ENCODE results near the gene OR5H15.

The OR5H15 gene

DNA sequence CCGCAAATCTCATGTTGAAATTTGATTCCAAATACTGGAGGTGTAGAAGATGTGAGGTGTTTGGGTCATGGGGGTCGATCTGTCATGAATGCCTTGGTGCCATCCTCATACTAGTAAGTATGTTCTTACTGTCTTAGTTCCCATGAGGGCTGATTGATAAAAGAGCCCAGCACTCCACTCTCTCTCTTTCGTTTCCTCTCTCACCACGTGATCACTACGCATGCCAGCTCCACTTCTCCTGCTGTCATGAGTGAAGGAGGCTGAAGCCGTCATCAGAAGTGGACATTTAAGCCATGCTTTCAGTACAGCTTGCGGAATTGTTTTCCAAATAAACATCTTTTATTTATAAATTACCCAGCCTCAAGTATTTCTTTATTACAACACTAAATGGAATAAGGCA lies 6.1 kb downstream of the OR5H15 start:
- Histone ChIP-seq H3K27ac (no peak overlapping the region), H3K27me3 (ENCODE audit: insufficient read depth, low read depth) (no peaks in the 10 kb centered on the region), H3K4me2 (no peak overlapping the region), H4K20me1 (ENCODE audit: insufficient read depth) (no peaks in the 10 kb centered on the region), H3K79me2 (ENCODE audit: insufficient read depth, low read depth) (no peaks in the 10 kb centered on the region), H3K9ac (no peak overlapping the region), H3K4me3 (IDR thresholded peaks at IDR 0.05; ENCODE audit: insufficient read depth, low read depth, low read length) (no peak overlapping the region), H2AFZ (ENCODE audit: low read depth) (no peak overlapping the region), H3K4me1 (ENCODE audit: low read depth, poor library complexity, severe bottlenecking) (no peaks in the 10 kb centered on the region), H3K36me3 (ENCODE audit: insufficient read depth) (no peaks in the 10 kb centered on the region)
- TF ChIP-seq, protein P1, sequence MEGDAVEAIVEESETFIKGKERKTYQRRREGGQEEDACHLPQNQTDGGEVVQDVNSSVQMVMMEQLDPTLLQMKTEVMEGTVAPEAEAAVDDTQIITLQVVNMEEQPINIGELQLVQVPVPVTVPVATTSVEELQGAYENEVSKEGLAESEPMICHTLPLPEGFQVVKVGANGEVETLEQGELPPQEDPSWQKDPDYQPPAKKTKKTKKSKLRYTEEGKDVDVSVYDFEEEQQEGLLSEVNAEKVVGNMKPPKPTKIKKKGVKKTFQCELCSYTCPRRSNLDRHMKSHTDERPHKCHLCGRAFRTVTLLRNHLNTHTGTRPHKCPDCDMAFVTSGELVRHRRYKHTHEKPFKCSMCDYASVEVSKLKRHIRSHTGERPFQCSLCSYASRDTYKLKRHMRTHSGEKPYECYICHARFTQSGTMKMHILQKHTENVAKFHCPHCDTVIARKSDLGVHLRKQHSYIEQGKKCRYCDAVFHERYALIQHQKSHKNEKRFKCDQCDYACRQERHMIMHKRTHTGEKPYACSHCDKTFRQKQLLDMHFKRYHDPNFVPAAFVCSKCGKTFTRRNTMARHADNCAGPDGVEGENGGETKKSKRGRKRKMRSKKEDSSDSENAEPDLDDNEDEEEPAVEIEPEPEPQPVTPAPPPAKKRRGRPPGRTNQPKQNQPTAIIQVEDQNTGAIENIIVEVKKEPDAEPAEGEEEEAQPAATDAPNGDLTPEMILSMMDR (conservative IDR thresholded peaks at IDR 0.05; ENCODE audit: low read depth, low read length), result no peak

DNA sequence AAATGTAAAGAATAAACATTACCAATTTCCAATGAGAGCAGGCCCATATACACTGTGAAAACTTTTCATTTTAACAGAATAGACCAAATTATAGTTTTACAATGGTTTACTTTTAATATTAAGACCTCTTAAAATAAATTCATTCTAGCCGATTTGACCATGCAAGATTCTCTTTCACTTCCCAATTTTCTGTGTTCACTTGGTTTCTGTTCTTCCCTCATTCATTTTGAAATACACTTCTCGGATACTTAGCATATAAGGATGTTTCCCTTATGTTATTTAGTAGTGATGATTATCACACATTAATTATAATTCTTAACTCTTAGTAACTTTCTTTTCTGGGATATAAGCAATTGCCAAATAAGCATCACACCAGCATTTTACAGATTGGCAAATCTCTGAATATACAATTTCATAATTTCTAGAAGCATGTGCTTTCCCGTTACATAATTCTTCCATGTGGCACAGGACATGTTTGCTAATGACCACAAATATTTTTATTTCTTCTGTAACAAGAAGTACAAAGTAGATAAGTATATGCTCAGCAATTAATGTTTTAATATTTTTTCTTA lies 13.9 kb downstream of the OR5H15 start:
- TF ChIP-seq, protein P1 (conservative IDR thresholded peaks at IDR 0.05; ENCODE audit: low read depth, low read length), result no peak
- H2AFZ ChIP-seq (ENCODE audit: low read depth), result no peak overlapping the region
- H3K27me3 ChIP-seq (ENCODE audit: insufficient read depth, low read depth), result no peaks in the 10 kb centered on the region
- no peaks in the 10 kb centered on the region for H3K36me3 ChIP-seq (ENCODE audit: insufficient read depth)
- no peaks in the 10 kb centered on the region for H3K4me1 ChIP-seq (ENCODE audit: low read depth, poor library complexity, severe bottlenecking)
- no peaks in the 10 kb centered on the region for H3K79me2 ChIP-seq (ENCODE audit: insufficient read depth, low read depth)
- no peak overlapping the region for H3K4me2 ChIP-seq
- no peaks in the 10 kb centered on the region for H4K20me1 ChIP-seq (ENCODE audit: insufficient read depth)
- no peak overlapping the region for H3K27ac ChIP-seq
- H3K9ac ChIP-seq, result no peak overlapping the region
- H3K4me3 ChIP-seq (IDR thresholded peaks at IDR 0.05; ENCODE audit: insufficient read depth, low read depth, low read length), result no peak overlapping the region

DNA sequence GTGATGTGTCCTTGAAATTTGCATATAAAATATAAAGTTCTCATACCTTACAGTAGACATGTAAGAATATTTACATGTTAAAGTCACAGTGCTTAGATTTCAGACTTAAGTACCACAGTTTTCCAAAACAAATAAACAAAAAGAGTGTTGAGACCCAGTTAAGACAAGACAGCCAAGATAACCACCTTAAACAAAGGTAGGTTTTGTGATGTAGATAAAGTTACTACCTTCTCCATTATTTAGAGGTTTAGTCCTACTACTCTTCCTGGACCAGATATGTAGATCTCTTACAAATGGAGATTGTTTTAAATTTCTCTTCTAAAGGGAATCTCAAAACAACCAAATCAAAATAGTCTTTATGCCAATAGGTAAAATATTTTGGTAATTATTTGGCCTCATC lies 15.7 kb downstream of the OR5H15 start:
- Histone ChIP-seq H3K4me1 (ENCODE audit: low read depth, poor library complexity, severe bottlenecking) (no peaks in the 10 kb centered on the region), H4K20me1 (ENCODE audit: insufficient read depth) (no peaks in the 10 kb centered on the region), H3K27me3 (ENCODE audit: insufficient read depth, low read depth) (no peaks in the 10 kb centered on the region), H3K27ac (no peak overlapping the region), H3K36me3 (ENCODE audit: insufficient read depth) (no peaks in the 10 kb centered on the region), H2AFZ (ENCODE audit: low read depth) (no peak overlapping the region), H3K9ac (no peak overlapping the region), H3K4me2 (no peak overlapping the region), H3K79me2 (ENCODE audit: insufficient read depth, low read depth) (no peaks in the 10 kb centered on the region), H3K4me3 (IDR thresholded peaks at IDR 0.05; ENCODE audit: insufficient read depth, low read depth, low read length) (no peak overlapping the region)
- TF ChIP-seq, protein P1 (conservative IDR thresholded peaks at IDR 0.05; ENCODE audit: low read depth, low read length), result no peak

DNA sequence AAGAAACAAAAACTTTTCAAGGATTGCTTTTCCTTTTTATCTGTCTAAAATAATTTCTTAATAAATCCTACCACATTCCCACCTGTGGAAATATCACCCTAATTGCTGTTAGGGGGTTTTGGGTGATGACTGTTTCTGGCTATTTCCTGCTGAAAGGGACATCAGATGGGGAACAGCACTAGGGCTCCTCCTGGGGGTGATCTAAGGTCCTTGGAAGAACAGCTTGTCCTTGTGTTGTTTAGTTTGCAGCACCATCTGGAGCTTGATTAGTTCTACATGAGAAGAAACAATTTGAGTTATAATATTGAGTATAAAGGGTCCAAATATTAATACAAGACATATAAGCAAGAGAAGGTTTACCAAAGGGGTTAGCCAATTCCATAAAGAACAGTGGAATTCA lies 18.7 kb downstream of the OR5H15 start:
- TF ChIP-seq, protein P1 (conservative IDR thresholded peaks at IDR 0.05; ENCODE audit: low read depth, low read length), result 0 out of 2 replicates have a peak, but pooled peaks have one; percentile 13
- H4K20me1 ChIP-seq (ENCODE audit: insufficient read depth), result no peaks in the 10 kb centered on the region
- H2AFZ ChIP-seq (ENCODE audit: low read depth), result no peak overlapping the region
- no peak overlapping the region for H3K4me2 ChIP-seq
- H3K4me3 ChIP-seq (IDR thresholded peaks at IDR 0.05; ENCODE audit: insufficient read depth, low read depth, low read length), result no peak overlapping the region
- no peaks in the 10 kb centered on the region for H3K79me2 ChIP-seq (ENCODE audit: insufficient read depth, low read depth)
- no peak overlapping the region for H3K27ac ChIP-seq
- no peak overlapping the region for H3K9ac ChIP-seq
- no peaks in the 10 kb centered on the region for H3K36me3 ChIP-seq (ENCODE audit: insufficient read depth)
- no peaks in the 10 kb centered on the region for H3K4me1 ChIP-seq (ENCODE audit: low read depth, poor library complexity, severe bottlenecking)
- H3K27me3 ChIP-seq (ENCODE audit: insufficient read depth, low read depth), result no peaks in the 10 kb centered on the region
